NCI-H146 (cell line): ENCODE measurements around the gene PIR.

Experiments used
- DNase-seq: peaks from one replicate; lab custom pipeline; 2025; lab: John Stamatoyannopoulos, UW

The PIR gene

GRCh38 chrX:15493118-15493962 is at the start of gene PIR:
TSS of gene PIR (minus strand) at chrX:15493333. CDS start at chrX:15491257, 2,076 bp downstream.
- DNase-seq = peak; percentile 91

DNA sequence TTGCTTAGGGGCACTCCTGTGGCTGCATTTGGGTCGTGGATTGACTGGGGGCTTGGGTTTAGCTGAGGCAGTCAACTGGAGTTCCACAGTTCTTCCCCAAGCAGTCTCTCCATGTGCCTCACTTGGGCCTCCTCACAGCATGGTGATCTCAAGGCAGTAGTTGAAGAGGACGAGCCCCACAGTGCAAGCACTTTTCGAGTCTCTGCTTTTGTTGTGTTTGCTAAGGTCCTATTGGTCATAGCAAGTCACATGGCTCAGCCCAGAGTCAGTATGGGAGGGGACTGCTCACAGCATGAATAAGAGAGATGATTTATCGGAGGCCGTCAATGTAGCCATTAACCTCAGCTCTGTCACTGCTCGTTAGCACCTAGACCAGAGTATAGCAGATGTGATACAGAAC is 37.2 kb upstream of the PIR start:
- no peak for DNase-seq

DNA sequence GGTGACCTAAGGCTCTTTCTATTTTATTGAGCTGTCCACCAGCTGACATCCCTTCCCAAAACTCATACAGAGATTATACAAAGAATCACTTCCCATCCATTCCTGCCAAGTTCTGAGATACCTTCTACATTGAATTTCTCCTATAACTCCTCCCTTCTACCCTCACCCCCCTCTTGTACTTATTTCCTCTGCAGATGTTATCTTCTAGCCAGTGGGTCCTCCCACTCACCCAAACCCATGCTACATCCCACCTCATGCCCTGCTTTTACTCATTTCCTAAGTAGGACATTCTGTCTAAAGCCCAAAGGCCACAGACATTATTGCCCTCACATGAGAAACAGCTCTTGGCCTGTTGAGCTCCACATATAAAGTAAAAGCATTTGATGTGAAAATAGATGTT is 36.0 kb upstream of the PIR start:
- DNase-seq = no peak

DNA sequence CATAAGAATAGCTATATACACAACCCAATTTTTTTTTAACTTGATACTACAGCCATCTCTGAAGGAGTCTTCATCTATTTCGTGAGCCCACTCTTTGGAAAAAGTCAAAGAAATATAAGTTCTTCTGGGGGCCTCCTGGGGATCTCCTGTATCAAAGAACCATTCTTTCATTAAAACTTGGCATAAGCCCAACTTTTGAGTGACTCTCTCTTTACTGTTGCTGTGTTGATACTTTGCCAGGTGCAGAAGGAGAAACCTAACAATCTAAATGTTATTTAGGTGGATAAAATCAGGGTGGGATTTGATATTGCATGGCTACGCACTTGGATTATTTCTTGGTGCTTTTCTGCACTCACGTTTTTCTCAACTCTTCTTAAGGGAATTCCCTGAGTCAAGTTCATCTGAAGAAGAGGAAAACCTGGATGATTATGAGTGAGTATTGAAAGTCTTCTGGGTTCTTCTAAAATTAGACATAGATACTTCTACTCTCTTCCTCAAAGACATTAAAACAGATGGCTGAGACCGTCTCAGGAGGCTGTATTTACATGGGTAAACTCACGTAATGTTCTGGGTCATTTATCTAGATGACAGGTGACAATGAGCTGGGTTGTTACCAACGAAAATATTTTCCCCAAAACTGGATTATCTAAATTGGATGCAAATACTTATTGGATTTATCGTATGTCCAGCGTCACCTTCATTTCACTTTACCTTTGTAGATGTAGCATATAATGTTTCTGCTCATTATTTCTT is 32.7 kb upstream of the PIR start:
- peak; percentile 4 for DNase-seq

GRCh38 chrX:15524417-15524816 is 31.3 kb upstream of the PIR start:
- DNase-seq = no peak

DNA sequence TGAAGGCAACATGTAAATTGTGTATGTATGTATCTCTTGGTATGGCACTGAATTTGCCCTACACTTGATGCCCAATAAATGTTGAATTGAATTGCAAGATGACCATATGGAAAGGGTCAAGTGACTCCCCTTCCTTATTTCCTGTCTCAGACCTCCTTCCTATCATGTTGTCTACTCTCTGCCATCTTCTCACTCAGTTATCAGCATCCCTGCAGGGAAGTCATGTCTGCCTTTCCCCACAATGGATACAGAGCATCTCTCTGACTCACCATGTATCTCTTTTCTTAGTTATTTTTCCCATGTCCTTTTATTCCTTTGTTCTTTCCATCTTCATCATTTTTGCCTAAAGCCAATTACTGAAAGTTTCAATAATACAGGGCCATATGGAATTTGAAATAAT is 30.0 kb upstream of the PIR start:
- no peak for DNase-seq

- DNase-seq = no peak
Measured at GRCh38 chrX:15522464-15522863, 29.3 kb upstream of the PIR start.

DNA sequence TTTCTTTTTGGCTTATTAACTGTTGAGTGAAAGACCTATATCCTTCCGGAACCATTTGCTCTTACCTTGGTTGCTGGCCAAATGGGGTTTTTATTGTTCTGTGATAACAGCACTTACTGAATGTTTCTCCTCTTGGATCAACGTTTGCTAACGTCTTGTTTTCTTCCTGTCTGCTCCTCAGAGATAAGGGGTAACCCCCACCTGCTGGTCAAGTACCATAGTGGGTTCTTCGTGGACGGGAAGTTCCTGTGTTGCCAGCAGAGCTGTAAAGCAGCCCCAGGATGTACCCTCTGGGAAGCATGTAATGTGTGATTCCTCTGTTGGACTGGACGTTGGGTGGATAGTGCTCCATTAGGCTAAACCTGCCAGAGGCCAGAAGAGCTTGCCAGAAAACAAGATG is 22.8 kb upstream of the PIR start:
- no peak for DNase-seq

DNA sequence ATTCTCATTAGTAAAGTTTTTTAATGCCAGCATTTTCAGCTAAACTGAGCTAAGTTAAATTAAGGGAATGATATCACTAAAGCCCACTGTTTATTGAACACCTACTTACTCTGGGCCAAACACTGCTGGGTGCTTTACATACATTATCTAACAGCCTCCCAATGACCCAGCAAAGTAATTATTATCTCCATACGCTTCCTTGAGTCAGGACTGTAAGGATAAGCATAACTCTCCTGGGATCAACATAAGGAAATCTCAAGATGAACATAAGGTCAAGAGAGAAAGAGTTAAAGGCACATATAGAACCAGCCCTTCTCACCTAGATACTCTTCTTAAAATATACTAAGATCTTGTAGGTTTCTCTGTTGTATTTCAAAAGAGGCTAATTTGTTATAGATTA is 21.1 kb upstream of the PIR start:
- no peak for DNase-seq

DNA sequence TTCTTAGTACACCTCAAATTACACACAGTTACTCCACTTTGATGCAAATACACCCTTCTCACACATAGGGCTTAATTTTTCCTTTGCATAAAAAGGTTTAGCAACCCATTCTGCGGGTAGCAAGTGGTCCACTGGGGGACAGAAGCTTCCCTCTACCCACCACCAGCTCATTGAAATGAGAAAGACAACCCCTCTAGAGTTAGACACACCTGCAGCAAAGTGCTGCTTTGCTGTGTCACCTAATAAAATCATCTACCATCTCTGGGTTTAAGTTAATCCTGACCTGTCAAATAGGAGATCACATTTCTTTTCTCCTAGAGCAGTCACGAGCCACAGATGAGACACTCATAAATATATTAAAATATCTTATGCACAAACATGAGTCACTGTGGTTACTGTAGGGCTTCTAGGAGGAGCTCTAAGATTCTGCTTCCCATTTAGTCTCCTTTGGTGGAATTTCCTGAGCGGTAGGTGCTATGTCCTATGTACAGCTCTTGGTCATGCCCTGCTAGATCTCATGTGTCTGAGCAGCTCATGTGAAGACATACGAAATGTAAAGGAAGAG is 19.4 kb upstream of the PIR start:
- no peak for DNase-seq

- DNase-seq = peak; percentile 11
Measured at GRCh38 chrX:15511563-15511962, 18.4 kb upstream of the PIR start.

- no peak for DNase-seq
Measured at GRCh38 chrX:15509845-15510244, 16.7 kb upstream of the PIR start.

- no peak for DNase-seq
Measured at GRCh38 chrX:15507005-15507404, 13.9 kb upstream of the PIR start.

GRCh38 chrX:15505101-15505500 is 12.0 kb upstream of the PIR start:
- no peak for DNase-seq

GRCh38 chrX:15504661-15505060 is 11.5 kb upstream of the PIR start:
- no peak for DNase-seq

- DNase-seq = no peak
Measured at GRCh38 chrX:15501506-15501905, 8.4 kb upstream of the PIR start.

DNA sequence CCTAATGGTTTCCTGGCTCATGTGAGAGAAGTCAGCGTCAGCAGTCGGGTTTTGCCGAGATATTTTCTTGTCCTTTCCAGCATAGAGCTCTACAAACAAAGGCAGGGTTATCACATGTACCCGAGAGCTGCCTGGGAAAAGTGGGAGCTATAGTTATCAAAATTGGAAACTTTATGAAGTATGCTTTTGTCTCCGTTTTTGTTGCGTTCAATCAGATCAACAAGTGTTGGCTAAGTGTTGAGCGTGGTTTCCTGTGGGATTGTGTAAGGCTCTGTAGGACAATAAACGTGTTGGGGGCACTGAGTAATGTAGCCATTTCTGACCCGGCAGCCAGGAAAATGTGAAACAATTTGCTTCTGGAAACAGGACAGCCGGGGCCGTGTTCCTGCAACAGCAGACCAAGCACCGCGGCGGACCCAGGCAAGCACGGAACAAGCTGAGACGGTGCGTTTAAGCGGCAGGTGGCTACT is 7.4 kb upstream of the PIR start, which contains the start of gene BMX:
Gene BMX (plus strand): TSS at position 311 of the 470 bp plus-strand sequence. CDS start 7,547 bp downstream, outside the sequence.
- DNase-seq = no peak

GRCh38 chrX:15499976-15500375 is 6.8 kb upstream of the PIR start:
- DNase-seq = no peak

GRCh38 chrX:15498741-15499140 is 5.6 kb upstream of the PIR start:
- no peak for DNase-seq

DNA sequence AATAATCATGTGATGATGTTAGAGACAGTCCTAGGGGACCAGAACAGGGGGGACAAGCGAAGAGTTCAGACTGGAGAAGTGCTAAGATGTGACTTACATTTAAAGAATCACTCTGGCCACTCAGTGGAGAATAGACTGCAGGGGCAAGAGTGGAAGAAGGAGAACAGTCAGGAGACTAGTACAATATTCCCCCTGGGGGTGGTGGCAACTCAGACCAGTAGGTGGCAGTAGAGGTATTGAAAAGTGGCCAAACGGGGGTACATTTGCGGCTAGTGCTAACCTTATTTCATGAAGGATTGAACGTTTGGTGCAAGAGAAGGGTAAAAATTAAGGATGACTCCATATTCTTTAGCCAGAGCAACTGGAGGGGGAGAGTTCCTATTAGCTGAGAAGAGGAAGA is 4.7 kb upstream of the PIR start:
- DNase-seq = peak; percentile 35

DNA sequence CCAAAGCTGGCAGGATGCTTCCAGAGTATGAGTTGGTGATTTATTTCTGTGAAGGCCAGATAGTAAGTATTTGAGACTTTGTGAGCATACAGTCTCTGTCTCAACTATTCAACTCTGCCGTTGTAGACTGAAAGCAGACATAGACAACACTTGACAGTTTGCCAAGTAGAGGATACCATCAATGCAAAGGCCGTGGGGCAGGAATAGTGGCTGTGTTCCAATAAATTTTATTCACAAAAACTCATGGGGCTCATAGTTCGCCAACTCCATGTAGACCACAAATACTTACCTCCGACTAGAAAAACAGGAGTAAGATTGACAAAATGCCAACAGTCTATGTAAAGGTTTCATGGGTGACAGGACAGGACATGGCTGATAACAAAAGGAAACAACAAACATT is 3.7 kb upstream of the PIR start:
- no peak for DNase-seq

- DNase-seq = no peak
Measured at GRCh38 chrX:15495801-15496200, 2.7 kb upstream of the PIR start.

GRCh38 chrX:15492469-15492868 is 664 bp downstream of the PIR start:
- no peak for DNase-seq
